Stimulated activated CD4-positive, alpha-beta T cell treated with anti-CD3 and anti-CD28 coated beads, Interleukin-2, amount 100 ng/mL, for 48 hours (primary cell): Measurements from ENCODE around the gene UPK1A.

Source experiments
- DNase-seq, 2 donors: peaks; one replicate each; pipeline ENCODE4 v3.0.0-alpha.2; 2020

UPK1A gene

DNA sequence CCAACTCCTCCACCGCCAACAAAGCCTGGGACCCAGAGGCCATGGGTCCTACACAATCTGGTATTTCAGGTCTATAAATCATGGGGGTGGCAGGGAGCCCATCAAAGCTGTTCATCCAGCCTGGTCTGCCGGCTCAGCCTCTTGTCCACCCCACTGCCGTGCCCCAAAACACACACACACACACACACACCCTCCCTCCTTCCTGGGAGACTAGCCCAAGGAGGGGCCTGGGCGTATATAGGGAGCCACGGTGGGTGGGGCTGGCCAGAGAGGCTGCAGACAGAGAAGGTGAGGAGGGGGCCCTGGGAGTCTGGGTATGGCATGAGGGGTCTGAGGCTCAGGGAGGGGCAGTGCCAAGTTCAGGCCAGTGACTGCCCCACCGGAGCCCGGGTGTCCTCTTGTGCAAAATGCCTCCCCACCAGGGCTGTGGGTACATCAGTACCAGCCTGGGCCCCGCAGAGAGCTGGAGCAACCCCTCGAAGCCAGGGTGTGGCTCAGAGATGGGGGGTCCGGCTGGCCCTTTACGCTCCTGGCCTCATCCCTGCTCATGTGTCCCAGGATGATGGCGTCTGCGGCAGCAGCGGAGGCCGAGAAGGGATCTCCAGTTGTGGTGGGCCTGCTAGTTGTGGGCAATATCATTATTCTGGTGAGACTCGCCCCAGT lies at the start of gene UPK1A:
UPK1A (plus strand) TSS at position 267 of the 663 bp plus-strand sequence; CDS start at position 563, 296 bp downstream.
- no peak for DNase-seq

DNA sequence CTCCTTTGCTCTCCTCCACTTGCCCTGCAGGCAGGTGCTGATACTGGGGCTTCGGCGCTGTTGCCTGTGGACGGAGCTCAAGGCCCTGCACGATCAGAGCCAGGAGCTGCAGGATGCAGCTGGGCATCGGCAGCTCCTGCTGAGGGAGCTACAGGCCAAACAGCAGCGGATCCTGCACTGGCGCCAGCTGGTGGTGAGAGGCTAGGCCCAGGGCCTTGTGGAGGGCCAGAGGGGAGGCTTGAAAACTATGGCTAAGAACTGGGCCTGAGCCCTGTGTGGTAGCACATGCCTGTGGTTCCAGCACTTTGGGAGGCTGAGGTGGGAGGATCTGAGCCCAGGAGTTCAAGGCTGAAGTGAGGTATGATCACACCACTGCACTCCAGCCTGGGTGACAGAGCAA lies 47.5 kb upstream of the UPK1A start:
- DNase-seq: no peak

DNA sequence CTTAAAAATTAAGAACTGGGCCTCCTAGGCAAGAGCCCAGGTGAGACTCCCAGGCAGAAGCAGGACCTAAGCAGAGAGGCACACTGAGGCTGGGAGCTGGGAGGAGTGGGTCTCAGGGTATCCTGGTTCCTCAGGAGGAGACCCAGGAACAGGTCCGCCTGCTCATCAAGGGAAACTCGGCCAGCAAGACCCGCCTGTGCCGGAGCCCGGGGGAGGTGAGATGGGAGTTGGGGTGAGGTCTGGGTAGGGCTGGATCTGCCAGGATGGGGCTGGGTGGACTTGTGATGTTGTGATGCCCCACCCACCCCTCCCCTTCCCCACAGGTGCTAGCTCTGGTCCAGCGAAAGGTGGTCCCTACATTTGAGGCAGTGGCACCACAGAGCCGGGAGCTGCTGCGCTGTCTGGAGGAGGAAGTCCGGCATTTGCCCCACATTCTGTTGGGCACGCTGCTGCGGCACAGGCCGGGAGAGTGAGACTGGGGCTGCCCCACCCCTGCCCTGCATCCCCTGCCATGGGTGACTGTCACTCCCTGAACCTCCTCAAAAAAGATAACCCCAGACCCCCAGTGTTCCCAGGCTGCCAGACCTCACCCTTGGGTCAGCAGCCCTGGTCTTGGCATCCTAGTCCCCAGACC lies 46.9 kb upstream of the UPK1A start:
- DNase-seq: no peak

DNA sequence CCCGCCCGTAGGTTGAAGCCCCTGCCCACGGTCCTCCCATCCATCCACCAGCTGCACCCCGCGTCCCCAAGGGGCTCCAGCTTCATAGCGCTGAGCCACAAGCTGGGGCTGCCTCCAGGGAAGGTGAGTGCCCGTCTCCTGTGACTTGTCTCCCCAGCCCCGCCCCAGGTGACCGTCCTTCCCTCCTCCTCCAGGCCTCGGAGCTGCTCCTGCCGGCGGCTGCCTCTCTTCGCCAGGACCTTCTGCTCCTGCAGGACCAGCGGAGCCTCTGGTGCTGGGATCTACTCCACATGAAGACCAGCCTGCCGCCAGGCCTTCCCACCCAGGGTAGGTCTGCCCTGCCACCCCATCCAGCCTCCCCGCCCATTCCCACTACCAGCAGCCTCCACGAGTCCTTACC lies 46.3 kb upstream of the UPK1A start:
- DNase-seq: no peak

DNA sequence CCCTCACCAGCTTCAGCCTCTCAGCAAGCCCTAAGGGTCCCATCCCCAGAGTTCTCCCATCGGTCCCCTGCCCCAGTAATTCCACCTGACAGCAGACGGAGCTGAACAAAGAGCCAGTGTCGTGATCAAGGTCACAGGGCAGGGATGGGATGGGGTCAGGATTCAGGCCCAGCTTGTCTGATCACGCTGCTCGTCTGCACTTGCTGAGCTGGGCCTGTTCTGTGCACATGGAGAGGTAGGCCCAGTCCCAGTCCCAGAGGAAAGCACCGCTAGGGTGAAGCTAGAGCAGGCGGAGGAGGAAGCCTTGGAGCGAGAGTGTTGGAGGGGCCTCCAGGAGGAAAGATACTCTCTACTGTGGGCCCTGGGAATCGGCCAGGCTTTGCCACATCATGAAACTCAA lies 44.6 kb upstream of the UPK1A start:
- no peak for DNase-seq

DNA sequence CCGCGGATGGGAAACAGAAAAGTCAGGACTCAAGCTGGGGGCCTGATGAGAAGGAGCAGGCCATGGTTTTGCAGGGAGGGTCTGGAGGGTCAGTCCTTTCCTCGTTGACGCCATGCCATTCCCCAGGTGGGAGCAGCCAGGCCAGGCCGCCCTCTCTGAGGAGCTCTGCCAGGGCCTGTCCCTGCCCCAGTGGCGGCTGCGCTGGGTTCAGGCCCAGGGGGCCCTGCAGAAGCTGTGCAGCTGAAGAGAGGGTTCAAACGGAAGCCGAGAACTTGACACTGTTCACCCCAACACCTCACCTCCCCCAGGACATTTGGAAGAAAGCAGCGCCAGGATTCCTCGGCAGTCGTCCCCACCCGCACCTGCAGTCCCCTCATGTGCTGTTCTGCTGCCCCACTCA lies 43.6 kb upstream of the UPK1A start:
- no peak for DNase-seq

DNA sequence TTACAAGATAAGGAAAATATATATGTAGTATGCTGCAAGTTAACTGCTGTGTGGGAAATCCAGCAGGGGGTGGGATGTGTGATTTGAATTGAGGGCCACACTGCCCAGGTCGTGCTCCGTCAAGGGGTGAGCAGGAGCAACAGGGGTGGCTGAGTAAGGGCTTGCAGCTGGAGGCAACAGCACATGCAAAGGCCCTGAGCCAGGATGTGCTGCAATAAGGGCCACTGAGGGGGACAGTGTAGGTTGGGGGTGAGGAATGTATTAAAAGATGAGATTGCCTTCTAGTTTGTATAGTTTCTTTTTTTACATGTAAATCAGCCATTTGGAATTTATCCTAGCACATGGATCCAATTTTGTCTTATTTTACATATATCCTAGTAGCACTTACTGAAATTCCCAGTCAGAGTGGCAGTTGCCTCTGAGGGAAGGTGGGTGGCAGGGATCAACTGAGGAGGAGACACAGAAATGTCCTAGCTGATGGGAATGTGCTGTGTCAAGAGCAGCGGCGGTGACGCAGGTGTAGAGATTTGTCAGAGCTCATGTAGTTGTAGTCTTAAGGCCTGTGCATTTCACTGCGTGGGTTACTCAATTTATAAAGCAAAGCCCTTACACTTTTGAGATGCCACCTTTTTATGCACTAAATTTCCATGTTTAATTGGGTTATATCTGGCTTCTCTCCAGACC lies 42.8 kb upstream of the UPK1A start:
- no peak for DNase-seq

DNA sequence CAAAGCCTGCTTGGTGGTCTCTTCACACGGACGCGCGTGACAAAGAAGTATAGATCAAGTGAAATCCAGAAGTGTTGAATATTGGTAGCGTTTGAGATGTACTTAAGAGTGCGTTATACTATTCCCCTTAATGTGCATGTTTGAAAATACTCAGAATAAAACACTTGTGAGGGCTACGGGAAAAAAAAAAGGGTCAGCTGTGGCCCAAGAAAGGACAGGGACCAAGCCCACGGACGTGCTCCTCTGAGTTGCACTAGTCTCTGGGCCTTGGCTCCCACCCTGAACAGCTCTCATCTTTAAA lies 38.1 kb upstream of the UPK1A start:
- no peak for DNase-seq

DNA sequence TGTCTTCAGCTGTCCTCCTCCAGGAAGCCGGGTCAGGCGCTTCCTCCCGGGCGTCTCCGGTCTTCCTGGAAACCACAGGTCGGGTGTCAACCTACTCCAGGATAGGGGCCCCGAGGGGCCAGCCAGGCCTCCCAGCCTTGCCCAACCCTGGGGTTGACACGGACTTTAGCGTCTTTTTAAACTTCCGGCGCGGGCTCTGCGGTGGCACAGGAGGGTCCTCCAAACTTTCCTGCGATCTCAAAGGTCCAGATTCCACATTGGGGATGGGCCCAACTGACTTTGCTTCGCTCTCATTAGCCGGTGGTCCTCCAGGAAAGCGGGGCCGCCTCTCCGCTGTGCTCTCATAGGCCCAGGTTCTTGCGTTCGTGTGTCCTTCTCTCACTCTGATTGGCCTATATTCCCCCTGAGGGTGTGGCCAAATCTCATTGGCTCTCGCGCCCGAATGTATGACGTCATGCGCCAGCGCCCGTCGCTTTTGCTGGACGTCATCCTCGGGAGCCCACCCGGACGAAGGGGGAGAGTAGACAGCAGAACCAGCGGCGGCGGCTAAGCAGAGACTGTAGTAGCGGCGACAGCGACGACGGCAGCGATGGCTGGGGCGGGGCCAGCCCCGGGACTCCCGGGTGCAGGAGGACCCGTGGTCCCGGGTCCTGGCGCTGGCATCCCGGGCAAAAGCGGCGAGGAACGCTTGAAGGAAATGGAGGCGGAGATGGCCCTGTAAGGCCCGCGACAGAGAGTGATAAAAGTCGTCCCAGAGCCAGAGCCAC lies 37.6 kb upstream of the UPK1A start, which contains the start of gene RBM42:
RBM42 (plus strand) TSS at position 472 of the 767 bp plus-strand sequence; CDS start at position 590, 118 bp downstream.
- DNase-seq: peak; percentile 92 to 96

DNA sequence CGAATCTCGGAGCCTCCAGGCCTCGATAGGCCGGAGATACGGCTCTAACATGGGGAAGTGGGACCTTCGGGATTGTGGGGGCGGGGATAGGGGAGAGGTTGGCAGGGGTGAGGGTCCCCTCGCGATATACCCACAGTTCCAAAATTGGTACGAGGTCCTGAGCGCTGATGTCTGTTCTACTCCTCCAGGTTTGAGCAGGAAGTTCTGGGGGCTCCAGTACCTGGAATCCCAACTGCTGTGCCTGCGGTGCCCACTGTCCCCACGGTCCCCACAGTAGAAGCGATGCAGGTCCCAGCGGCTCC lies 37.0 kb upstream of the UPK1A start:
- no peak for DNase-seq

DNA sequence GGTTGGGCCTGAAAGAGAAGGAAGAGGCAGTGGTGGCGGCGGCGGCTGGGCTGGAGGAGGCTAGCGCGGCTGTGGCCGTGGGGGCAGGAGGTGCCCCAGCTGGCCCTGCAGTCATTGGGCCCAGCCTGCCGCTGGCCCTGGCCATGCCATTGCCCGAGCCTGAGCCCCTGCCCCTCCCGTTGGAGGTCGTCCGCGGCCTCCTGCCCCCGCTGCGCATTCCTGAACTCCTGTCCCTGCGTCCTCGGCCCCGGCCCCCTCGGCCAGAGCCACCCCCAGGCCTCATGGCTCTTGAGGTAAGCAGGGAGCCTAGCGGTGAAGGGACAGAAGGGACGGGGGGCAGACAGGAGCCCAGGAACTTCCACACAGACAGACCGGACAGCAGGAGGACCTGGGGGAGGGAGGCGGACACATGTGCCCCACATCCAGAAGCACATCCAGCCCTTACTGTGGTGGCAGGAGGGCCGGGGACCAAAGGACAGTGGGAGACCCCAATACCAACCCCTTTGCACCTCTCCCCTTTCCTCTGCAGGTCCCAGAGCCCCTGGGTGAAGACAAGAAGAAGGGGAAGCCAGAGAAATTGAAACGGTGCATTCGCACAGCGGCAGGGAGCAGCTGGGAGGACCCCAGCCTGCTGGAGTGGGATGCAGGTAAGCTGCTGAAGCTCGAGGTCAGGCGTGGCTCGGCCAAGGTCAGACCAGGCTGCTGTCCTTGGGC lies 32.4 kb upstream of the UPK1A start:
- no peak for DNase-seq

DNA sequence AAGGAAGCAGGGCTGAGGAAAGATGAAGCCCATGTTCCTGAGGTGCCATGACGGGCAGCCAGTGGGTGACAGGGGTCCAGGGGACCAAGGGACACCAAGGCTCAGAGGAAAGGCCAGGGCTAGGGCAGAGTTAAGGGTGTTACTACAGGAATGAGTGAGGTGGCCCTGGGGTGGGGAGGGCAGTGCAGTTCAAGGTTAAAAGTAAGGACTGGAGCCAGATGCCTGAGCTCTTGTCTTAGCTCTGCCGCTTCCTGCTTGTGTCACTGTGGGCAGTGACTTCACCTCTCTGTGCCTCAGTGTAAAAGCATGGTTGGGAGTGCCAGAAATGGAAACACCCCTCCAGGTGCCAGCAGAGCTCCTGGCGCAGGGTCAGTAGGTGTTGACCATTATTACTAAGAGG lies 29.7 kb upstream of the UPK1A start:
- no peak for DNase-seq

DNA sequence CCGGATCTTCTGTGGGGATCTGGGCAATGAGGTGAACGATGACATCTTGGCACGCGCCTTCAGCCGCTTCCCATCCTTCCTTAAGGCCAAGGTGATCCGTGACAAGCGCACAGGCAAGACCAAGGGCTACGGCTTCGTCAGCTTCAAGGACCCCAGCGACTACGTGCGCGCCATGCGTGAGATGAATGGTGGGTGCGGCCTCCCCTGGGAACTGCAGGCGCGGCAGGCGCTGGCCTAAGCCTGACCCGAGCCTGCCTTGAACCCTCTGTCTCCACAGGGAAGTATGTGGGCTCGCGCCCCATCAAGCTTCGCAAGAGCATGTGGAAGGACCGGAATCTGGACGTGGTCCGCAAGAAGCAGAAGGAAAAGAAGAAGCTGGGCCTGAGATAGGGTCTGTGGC lies 29.2 kb upstream of the UPK1A start:
- no peak for DNase-seq

DNA sequence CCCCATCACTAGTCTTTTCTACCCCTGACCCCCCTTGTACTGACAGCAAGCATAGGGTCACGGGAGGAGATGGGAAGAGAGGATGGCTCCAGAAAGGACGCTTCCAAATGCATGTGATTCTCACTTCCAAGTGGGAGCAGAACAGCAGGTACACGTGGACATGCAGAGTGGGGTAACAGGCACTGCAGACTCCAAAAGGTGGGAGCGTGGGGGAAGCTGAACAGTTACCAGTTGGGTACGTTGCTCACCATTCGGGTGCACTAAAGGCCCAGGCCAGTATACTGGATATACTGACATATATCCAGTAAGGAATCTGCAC lies 27.0 kb upstream of the UPK1A start:
- DNase-seq: no peak

DNA sequence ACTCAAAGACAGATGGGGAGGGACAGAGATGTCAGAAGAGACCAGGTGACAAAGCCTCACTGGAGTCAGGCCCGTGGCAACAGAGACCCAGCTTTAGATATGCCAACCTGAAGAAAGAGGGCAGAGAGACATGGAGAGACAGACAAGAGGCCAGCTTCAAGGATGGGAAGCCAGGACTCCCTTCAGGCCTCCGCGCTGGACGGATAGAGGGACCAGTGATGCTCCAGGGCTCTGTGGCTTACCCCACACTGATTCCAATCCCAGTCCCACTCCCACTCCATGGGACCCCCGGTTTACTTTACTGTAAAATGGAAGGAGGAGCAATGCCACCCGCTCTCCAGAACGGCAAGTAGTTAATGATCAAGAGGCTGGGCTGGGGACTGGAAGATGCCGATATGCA lies 26.5 kb upstream of the UPK1A start:
- DNase-seq: no peak

DNA sequence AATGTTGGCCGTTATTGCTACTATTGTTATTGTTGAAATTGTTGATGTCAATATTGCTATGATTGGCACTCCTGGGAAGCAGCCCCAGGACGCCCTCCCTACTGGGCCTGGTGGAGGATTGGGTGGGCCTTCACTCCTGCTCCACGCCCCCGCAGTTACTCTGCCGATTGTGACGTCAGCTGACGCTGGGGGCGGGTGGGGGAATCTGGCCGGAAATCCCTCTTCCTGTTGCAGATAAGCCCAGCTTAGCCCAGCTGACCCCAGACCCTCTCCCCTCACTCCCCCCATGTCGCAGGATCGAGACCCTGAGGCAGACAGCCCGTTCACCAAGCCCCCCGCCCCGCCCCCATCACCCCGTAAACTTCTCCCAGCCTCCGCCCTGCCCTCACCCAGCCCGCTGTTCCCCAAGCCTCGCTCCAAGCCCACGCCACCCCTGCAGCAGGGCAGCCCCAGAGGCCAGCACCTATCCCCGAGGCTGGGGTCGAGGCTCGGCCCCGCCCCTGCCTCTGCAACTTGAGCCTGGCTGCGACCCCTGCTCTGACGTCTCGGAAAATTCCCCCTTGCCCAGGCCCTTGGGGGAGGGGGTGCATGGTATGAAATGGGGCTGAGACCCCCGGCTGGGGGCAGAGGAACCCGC lies 24.7 kb upstream of the UPK1A start, which contains the start of gene ETV2:
ETV2 (plus strand) TSS at position 231 of the 637 bp plus-strand sequence. CDS start 716 bp downstream, outside the sequence.
- peak in 1 of 2 donors; percentile 27 for DNase-seq

DNA sequence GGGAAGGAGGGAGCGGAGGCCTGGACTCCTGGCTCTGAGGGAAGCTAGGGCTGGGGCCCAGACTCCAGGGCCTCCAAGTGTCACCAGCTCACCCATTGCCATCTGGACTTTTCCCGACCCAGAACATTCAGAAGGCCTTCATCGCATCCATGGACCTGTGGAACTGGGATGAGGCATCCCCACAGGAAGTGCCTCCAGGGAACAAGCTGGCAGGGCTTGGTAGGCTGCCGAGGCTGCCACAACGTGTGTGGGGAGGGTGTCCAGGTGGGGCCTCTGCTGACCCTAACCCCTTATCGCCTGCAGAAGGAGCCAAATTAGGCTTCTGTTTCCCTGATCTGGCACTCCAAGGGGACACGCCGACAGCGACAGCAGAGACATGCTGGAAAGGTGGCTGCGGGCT lies 24.0 kb upstream of the UPK1A start:
- DNase-seq: no peak

DNA sequence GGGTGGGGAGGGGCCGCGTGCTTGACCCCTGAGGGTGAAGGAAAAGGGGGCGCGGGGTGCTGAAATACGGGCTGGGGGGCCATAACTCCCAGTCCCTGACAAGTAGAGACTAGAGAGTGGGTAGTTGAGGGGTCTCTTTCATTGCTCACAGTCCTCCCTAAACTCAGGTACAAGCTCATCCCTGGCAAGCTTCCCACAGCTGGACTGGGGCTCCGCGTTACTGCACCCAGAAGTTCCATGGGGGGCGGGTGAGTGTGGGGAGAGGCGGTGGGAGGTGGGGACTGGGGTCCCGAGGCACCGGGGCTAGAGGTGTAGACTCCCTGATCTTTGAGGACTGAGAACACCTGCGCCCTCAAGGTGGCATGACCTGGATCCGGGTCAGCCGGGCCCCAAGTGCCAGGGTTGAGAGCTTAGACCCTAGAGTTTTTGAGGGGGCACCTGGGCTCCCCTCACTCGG lies 23.5 kb upstream of the UPK1A start:
- DNase-seq: no peak

DNA sequence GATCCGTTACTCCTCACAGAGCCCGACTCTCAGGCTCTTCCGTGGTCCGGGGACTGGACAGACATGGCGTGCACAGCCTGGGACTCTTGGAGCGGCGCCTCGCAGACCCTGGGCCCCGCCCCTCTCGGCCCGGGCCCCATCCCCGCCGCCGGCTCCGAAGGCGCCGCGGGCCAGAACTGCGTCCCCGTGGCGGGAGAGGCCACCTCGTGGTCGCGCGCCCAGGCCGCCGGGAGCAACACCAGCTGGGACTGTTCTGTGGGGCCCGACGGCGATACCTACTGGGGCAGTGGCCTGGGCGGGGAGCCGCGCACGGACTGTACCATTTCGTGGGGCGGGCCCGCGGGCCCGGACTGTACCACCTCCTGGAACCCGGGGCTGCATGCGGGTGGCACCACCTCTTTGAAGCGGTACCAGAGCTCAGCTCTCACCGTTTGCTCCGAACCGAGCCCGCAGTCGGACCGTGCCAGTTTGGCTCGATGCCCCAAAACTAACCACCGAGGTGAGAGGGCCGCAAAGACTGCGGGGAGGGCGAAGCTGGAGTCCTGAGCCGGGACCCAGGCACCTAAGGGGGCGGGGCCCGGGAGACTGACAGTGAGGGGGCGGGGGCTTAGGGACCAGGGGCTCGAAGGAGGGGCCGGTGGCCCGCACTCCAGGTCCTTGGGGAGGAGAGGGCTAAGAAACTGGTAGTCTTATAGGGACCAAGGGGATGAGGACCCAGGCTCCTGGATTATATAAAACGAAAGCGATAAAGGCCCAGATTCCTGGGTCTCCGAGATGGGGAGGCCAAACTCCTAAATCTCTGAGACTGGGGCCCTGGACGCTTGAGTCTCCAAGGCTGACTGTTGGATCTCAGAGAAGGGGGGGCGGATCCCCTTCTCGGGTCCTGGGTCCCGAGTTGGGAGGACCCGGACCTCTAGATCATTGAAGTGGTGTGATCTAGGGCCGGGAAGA lies 22.8 kb upstream of the UPK1A start:
- DNase-seq: peak; percentile 71 to 77

DNA sequence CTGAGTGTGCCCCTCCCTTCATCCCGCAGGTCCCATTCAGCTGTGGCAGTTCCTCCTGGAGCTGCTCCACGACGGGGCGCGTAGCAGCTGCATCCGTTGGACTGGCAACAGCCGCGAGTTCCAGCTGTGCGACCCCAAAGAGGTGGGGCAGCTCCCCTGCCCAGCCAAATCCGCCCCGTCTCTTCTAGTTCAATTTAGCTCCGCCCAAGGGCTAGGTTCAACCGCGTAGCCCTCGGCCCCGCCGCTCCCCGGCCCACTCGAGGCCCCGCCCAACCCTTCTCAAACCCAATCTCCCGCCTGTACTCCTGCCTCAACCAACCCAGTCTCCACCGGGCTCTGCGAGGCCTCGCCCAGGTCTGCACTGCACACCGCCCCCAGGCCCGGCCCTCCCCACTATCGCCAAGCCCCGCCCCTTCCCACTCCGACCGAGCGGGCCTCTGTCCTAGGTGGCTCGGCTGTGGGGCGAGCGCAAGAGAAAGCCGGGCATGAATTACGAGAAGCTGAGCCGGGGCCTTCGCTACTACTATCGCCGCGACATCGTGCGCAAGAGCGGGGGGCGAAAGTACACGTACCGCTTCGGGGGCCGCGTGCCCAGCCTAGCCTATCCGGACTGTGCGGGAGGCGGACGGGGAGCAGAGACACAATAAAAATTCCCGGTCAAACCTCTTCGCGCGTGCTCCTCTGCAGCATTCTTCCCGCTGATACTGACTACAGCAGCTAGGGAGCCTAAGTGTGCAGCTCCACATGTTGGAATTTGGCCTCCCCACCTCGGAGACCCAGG lies 21.9 kb upstream of the UPK1A start:
- peak; percentile 93 to 95 for DNase-seq
